AG09309 (cell line): ENCODE data around the gene HEBP2.
A peak's percentile ranks its signal among the peaks of the same experiment; 100 is the strongest.

Experiments
- DNase-seq: peaks from one replicate; pipeline ENCODE4 v3.0.0-alpha.2; 2010; ENCODE audit warnings: low read depth
- H3K4me3 ChIP-seq: 2 replicates; pipeline ENCODE4 v1.5.1; 2011; ENCODE audit warnings: mild to moderate bottlenecking, low read depth, low read length, moderate library complexity; ENCODE audit not compliant: control insufficient read depth
- TF ChIP-seq, protein P1 (sequence below): IDR thresholded peaks from 2 replicates; pipeline ENCODE4 v1.5.1; 2011; ENCODE audit warnings: mild to moderate bottlenecking, low read depth, low read length, inconsistent platforms; ENCODE audit not compliant: insufficient read depth, control insufficient read depth; ENCODE audit errors: missing control alignments

Gene HEBP2

GRCh38 chr6:138467901-138468300 lies 63.9 kb downstream of the HEBP2 start:
- no peak for DNase-seq
- H3K4me3 ChIP-seq: no peak overlapping the region
- TF ChIP-seq, protein P1, sequence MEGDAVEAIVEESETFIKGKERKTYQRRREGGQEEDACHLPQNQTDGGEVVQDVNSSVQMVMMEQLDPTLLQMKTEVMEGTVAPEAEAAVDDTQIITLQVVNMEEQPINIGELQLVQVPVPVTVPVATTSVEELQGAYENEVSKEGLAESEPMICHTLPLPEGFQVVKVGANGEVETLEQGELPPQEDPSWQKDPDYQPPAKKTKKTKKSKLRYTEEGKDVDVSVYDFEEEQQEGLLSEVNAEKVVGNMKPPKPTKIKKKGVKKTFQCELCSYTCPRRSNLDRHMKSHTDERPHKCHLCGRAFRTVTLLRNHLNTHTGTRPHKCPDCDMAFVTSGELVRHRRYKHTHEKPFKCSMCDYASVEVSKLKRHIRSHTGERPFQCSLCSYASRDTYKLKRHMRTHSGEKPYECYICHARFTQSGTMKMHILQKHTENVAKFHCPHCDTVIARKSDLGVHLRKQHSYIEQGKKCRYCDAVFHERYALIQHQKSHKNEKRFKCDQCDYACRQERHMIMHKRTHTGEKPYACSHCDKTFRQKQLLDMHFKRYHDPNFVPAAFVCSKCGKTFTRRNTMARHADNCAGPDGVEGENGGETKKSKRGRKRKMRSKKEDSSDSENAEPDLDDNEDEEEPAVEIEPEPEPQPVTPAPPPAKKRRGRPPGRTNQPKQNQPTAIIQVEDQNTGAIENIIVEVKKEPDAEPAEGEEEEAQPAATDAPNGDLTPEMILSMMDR: no peak

DNA sequence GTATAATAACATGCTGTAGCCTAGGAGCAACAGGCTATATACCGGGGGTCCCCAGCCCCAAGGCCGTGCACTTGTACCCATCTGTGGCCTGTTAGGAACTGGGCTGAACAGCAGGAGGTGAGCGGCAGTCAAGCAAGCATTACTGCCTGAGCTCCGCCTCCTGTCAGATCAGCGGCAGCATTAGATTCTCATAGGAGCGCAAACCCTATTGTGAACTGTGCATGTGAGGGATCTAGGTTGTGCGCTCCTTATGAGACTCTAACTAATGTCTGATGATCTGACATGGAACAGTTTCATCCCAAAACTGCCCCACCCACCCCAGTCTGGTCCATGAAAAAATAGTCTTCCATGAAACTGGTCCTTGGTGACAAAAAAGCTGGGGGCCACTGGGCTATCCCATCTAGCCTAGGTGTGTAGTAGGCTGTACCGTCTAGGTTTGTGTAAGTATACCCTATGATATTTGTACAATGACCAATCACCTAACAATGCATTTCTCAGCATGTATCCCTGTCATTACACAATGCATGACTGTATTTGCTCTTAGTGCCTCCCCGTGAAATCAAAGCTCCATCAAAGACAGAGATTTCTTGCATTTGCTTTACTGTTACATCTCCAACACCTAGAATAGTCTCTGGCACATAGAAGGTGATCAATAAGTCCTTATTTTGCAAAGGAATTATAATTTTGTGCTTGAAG lies 64.4 kb downstream of the HEBP2 start:
- H3K4me3 ChIP-seq: no peak overlapping the region
- DNase-seq: peak; percentile 24
- TF ChIP-seq, protein P1: no peak
